NCI-H146 (cell line): ENCODE results near the gene UBE3B.

Experiments used
- DNase-seq: peaks from one replicate; lab custom pipeline; 2025; lab: John Stamatoyannopoulos, UW

UBE3B gene

GRCh38 chr12:109475993-109476806 lies 1.2 kb upstream of the UBE3B start:
- no peak for DNase-seq

- no peak for DNase-seq
Observed at GRCh38 chr12:109476807-109477184, 638 bp upstream of the UBE3B start.

- DNase-seq = no peak
Observed at GRCh38 chr12:109477963-109478315, 505 bp downstream of the UBE3B start.

GRCh38 chr12:109479761-109480160 lies 2.3 kb downstream of the UBE3B start:
- no peak for DNase-seq

- DNase-seq = no peak
Observed at GRCh38 chr12:109480356-109480755, 2.9 kb downstream of the UBE3B start.

GRCh38 chr12:109481863-109482262 lies 4.4 kb downstream of the UBE3B start:
- no peak for DNase-seq

GRCh38 chr12:109482491-109482890 lies 5.1 kb downstream of the UBE3B start:
- DNase-seq = no peak

GRCh38 chr12:109482894-109483293 lies 5.5 kb downstream of the UBE3B start:
- DNase-seq = no peak

GRCh38 chr12:109483346-109483745 lies 5.9 kb downstream of the UBE3B start:
- DNase-seq = no peak

GRCh38 chr12:109485201-109485600 lies 7.8 kb downstream of the UBE3B start:
- DNase-seq = no peak

- DNase-seq = no peak
Observed at GRCh38 chr12:109487181-109488050, 10.0 kb downstream of the UBE3B start.

GRCh38 chr12:109488051-109488665 lies 10.7 kb downstream of the UBE3B start:
- no peak for DNase-seq

GRCh38 chr12:109489016-109489954 lies 11.9 kb downstream of the UBE3B start:
- no peak for DNase-seq

- no peak for DNase-seq
Observed at GRCh38 chr12:109489955-109490565, 12.6 kb downstream of the UBE3B start.

GRCh38 chr12:109491671-109492070 lies 14.2 kb downstream of the UBE3B start:
- DNase-seq = no peak

- no peak for DNase-seq
Observed at GRCh38 chr12:109492371-109492770, 14.9 kb downstream of the UBE3B start.

- DNase-seq = no peak
Observed at GRCh38 chr12:109493090-109493489, 15.7 kb downstream of the UBE3B start.

GRCh38 chr12:109493938-109494337 lies 16.5 kb downstream of the UBE3B start:
- no peak for DNase-seq

GRCh38 chr12:109494348-109494881 lies 17.0 kb downstream of the UBE3B start:
- no peak for DNase-seq

GRCh38 chr12:109495012-109495411 lies 17.6 kb downstream of the UBE3B start:
- DNase-seq = no peak

GRCh38 chr12:109496306-109496705 lies 18.9 kb downstream of the UBE3B start:
- no peak for DNase-seq
